ENCODE data around the gene ENTREP3. TPM values are rescaled to one million over a fixed set of nuclear protein-coding genes. Genes with fewer than 3 reads are reported as not detected.

Gene ENTREP3
- polyA plus RNA-seq, 1 donor from 2014 or later, result 1.7 TPM

Other genes with a start within 250 kb of the ENTREP3 start
- gene DCST2, start 221.7 kb downstream of the ENTREP3 start, polyA plus RNA-seq, result not detected
- gene DCST1, start 221.7 kb downstream of the ENTREP3 start, polyA plus RNA-seq, result not detected
- gene ADAM15, start 204.2 kb downstream of the ENTREP3 start, polyA plus RNA-seq, result 8.0 TPM
- gene EFNA4, start 191.7 kb downstream of the ENTREP3 start, polyA plus RNA-seq, result 8.5 TPM
- 1.3 TPM for gene EFNA3, start 176.6 kb downstream of the ENTREP3 start, polyA plus RNA-seq
- gene EFNA1, start 127.6 kb downstream of the ENTREP3 start, polyA plus RNA-seq, result not detected
- gene SLC50A1, start 119.6 kb downstream of the ENTREP3 start, polyA plus RNA-seq, result 72.9 TPM
- 83.9 TPM for gene DPM3, start 115.0 kb downstream of the ENTREP3 start, polyA plus RNA-seq
- 420 TPM for gene KRTCAP2, start 82.2 kb downstream of the ENTREP3 start, polyA plus RNA-seq
- gene TRIM46, start 81.6 kb downstream of the ENTREP3 start, polyA plus RNA-seq, result 0.14 TPM
- gene THBS3, start 47.6 kb downstream of the ENTREP3 start, polyA plus RNA-seq, result 1.4 TPM
- 41.7 TPM for gene MTX1, start 46.8 kb downstream of the ENTREP3 start, polyA plus RNA-seq
- 144 TPM for gene SCAMP3, start 6.9 kb upstream of the ENTREP3 start, polyA plus RNA-seq
- gene CLK2, start 18.0 kb upstream of the ENTREP3 start, polyA plus RNA-seq, result 19.7 TPM
- 2.3 TPM for gene HCN3, start 22.0 kb upstream of the ENTREP3 start, polyA plus RNA-seq
- gene PKLR, start 46.0 kb upstream of the ENTREP3 start, polyA plus RNA-seq, result not detected
- 120 TPM for gene FDPS, start 53.4 kb upstream of the ENTREP3 start, polyA plus RNA-seq
- 8.9 TPM for gene RUSC1, start 65.4 kb upstream of the ENTREP3 start, polyA plus RNA-seq